Measurements from ENCODE around the gene GNPTG. TPM values are rescaled to one million over a fixed set of nuclear protein-coding genes. Genes with fewer than 3 reads are reported as not detected.

The GNPTG gene
- total and polyA plus RNA-seq, 8 donors, result 30.0 to 87.9 (median 41.5) TPM

DNA sequence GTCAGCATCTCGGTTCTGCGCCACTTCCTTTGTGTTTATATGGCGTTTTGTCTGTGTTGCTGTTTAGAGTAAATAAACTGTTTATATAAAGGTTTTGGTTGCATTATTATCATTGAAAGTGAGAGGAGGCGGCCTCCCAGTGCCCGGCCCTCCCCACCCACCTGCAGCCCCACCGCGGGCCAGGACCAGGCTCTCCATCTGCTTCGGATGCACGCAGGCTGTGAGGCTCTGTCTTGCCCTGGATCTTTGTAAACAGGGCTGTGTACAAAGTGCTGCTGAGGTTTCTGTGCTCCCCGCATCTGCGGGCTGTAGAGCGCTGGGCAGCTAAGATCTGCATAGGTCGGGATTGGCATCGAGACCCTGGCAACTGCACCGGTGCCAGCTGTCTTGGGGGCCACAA lies 26.5 kb upstream of the GNPTG start:
- Histone ChIP-seq H3K4me1 (no peaks in the 10 kb centered on the region), H3K36me3 (peaks cover 40 to 77% (median 67%) of the 10 kb centered on the region in 4 donors), H3K4me3 (no peak overlapping the region), H3K27me3 (peaks cover 0 to 4% (median 0%) of the 10 kb centered on the region in 3 donors), H3K9me3 (peaks cover 0 to 3% (median 1%) of the 10 kb centered on the region in 4 donors), H3K27ac (no peak overlapping the region)
- 83 to 84% (median 84%) methylated on average over 9 to 15 of the region's 15 CpGs for WGBS, 5 donors
- intact Hi-C loops (cut with DNase I; ENCODE audit: low total_unique reads), result no loop called here
- TF ChIP-seq EP300 (IDR thresholded peaks at IDR 0.05), result no peak
- TF ChIP-seq, protein P1, sequence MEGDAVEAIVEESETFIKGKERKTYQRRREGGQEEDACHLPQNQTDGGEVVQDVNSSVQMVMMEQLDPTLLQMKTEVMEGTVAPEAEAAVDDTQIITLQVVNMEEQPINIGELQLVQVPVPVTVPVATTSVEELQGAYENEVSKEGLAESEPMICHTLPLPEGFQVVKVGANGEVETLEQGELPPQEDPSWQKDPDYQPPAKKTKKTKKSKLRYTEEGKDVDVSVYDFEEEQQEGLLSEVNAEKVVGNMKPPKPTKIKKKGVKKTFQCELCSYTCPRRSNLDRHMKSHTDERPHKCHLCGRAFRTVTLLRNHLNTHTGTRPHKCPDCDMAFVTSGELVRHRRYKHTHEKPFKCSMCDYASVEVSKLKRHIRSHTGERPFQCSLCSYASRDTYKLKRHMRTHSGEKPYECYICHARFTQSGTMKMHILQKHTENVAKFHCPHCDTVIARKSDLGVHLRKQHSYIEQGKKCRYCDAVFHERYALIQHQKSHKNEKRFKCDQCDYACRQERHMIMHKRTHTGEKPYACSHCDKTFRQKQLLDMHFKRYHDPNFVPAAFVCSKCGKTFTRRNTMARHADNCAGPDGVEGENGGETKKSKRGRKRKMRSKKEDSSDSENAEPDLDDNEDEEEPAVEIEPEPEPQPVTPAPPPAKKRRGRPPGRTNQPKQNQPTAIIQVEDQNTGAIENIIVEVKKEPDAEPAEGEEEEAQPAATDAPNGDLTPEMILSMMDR (IDR thresholded peaks at IDR 0.05), result no peak
- TF ChIP-seq POLR2AphosphoS5 (IDR thresholded peaks at IDR 0.05), result no peak
- TF ChIP-seq POLR2A (IDR thresholded peaks at IDR 0.05), result no peak
- DNase-seq, result no peak

GRCh38 chr16:1325673-1326371 lies 25.9 kb upstream of the GNPTG start:
- Histone ChIP-seq H3K4me1 (peaks cover 0 to under 1% (median 0%) of the 10 kb centered on the region in 4 donors), H3K27me3 (peaks cover 0 to 10% (median under 1%) of the 10 kb centered on the region in 3 donors), H3K27ac (peak overlapping the region in 1 of 5 donors; percentile 42), H3K4me3 (no peak overlapping the region), H3K36me3 (peaks cover 35 to 71% (median 62%) of the 10 kb centered on the region in 4 donors), H3K9me3 (peaks cover 0 to 8% (median 6%) of the 10 kb centered on the region in 4 donors)
- TF ChIP-seq EP300 (IDR thresholded peaks at IDR 0.05), result no peak
- no peak for TF ChIP-seq POLR2A (IDR thresholded peaks at IDR 0.05)
- TF ChIP-seq, protein P1 (IDR thresholded peaks at IDR 0.05), result no peak
- no peak for TF ChIP-seq POLR2AphosphoS5 (IDR thresholded peaks at IDR 0.05)
- 65 to 80% (median 72%) methylated on average over 10 to 20 of the region's 20 CpGs for WGBS, 5 donors
- DNase-seq, result no peak
- intact Hi-C loops (cut with DNase I; ENCODE audit: low total_unique reads), result no loop called here

DNA sequence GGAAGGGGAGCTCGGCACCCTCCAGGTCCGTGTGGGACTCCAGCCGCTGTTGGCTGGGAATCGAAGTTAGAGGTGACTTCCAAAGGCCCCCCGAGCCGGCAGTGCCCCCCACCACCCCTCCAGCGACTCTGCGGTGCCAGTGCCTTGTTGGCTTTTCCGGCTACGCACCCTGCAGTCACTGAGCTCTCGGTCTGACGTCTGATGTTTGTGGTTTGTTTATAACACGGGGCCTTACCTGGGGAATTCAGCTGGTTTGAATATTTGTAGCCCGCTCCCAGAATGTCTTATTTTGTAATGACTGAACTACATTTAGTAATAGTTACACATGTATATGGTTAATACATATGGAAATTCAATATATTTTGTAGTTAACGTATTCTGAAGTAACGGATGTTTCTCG lies 25.3 kb upstream of the GNPTG start:
- Histone ChIP-seq H3K4me1 (peaks cover 5 to 6% (median 5%) of the 10 kb centered on the region in 4 donors), H3K4me3 (no peak overlapping the region), H3K9me3 (peaks cover 0 to 8% (median 6%) of the 10 kb centered on the region in 4 donors), H3K27me3 (peaks cover 0 to 16% (median 6%) of the 10 kb centered on the region in 3 donors), H3K27ac (peak overlapping the region in 1 of 5 donors; percentile 42), H3K36me3 (peaks cover 31 to 66% (median 56%) of the 10 kb centered on the region in 4 donors)
- WGBS, 5 donors, result 65 to 76% (median 66%) methylated on average over 13 to 17 of the region's 17 CpGs
- no peak for TF ChIP-seq POLR2AphosphoS5 (IDR thresholded peaks at IDR 0.05)
- TF ChIP-seq EP300 (IDR thresholded peaks at IDR 0.05), result no peak
- TF ChIP-seq, protein P1 (IDR thresholded peaks at IDR 0.05), result no peak
- TF ChIP-seq POLR2A (IDR thresholded peaks at IDR 0.05), result no peak
- no peak for DNase-seq
- intact Hi-C loops (cut with DNase I; ENCODE audit: low total_unique reads), result no loop called here

DNA sequence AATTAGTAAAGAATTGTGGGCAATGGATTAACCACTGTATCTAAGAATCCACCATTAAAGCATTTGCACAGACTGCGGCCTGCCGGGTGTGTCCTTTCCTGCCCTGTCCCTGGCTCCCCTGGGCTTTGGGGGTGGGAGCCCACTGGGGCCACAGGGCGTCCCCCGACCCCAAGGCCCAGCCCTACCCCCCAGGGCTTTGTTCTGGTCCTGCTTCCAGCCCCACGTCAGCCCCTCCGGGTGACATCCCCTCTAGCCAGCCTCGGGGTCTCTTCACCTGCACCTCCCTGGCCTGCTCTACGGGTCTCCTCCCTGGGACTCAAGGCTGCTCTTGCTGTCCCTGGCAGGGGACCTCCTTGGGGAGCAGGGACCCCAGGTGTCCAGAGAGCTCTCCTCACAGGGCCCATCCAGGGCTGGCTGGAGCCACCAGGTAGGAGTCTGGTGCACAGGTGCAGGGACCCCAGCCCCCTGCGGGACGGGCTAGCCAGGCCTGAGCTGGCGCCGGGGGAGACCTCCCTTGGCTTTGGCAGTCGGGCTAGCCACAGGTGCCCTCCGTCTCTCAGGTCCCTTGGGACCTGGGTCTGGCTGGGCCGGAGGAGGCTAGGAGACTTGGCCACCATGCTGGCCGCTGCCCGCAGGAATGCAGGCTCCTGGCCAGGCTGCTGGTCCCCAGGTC lies 24.6 kb upstream of the GNPTG start:
- Histone ChIP-seq H3K4me1 (peaks cover 12 to 13% (median 12%) of the 10 kb centered on the region in 4 donors), H3K9me3 (peaks cover 0 to 8% (median 6%) of the 10 kb centered on the region in 4 donors), H3K27me3 (peaks cover 0 to 23% (median 10%) of the 10 kb centered on the region in 3 donors), H3K27ac (peak overlapping the region in 1 of 5 donors; percentile 26), H3K4me3 (no peak overlapping the region), H3K36me3 (peaks cover 24 to 59% (median 49%) of the 10 kb centered on the region in 4 donors)
- WGBS, 5 donors, result 74 to 83% (median 77%) methylated on average over 9 to 17 of the region's 17 CpGs
- intact Hi-C loops (cut with DNase I; ENCODE audit: low total_unique reads), result no loop called here
- no peak for DNase-seq
- TF ChIP-seq EP300 (IDR thresholded peaks at IDR 0.05), result no peak
- TF ChIP-seq POLR2AphosphoS5 (IDR thresholded peaks at IDR 0.05), result no peak
- TF ChIP-seq POLR2A (IDR thresholded peaks at IDR 0.05), result no peak
- TF ChIP-seq, protein P1 (IDR thresholded peaks at IDR 0.05), result no peak
